Measurements from ENCODE around the gene UBE2V1.
"Not testable (repeated sequence)": the region's sequence is repeated elsewhere in the genome, so short reads cannot be mapped to it uniquely, and the experiment has no call there.

Gene UBE2V1

DNA sequence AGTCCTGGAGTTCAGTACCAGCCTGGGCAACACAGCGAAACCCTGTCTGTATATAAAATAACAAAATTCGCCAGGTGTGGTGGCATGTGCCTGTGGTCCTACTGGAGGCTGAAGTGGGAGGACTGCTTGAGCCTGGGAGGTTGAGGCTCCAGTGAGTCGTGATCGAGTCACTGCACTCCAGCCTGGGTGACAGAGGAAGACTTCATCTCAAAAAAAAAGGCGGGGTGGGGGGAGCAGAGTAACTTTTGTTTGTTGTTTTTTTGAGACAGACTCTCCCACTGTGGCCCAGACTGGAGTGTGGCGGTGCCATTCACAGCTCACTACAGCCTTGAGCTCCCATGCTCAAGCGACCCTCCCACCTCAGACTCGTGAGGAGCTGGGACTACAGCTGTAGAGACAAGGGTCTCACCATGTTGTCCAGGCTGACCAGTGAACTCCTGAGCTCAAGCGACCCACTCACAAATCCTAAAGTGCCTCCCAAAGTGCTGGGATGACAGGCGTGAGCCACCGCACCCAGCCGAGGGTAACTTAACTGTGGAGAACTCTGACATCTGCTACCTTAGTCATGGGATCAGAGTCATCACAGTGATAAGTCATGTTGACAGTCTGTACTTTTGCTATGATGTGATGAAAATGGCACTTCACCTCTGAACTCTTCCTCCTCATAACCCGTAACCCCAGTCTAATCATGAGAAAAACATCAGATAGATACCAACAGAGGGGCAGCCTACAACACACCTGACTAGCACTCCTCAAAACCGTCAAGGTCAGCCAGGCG, 24.1 kb upstream of the UBE2V1 start:
- no peak for DNase-seq

DNA sequence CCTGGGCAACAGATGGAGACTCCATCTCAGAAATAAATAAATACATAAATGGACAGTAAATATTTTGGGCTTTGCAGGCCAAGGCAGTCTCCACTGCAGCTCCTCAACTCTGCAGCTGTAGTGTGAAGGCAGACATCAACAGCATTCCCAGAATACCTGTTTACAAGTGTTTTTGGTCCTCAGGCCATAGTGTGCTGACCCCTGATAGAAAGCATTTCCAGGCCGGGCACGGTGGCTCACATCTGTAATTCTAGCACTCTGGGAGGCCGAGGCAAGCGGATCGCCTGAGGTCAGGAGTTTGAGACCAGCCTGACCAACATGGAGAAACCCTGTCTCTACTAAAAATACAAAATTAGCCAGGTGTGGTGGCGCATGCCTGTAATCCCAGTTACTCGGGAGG, 22.2 kb upstream of the UBE2V1 start:
- DNase-seq = not testable (repeated sequence)

DNA sequence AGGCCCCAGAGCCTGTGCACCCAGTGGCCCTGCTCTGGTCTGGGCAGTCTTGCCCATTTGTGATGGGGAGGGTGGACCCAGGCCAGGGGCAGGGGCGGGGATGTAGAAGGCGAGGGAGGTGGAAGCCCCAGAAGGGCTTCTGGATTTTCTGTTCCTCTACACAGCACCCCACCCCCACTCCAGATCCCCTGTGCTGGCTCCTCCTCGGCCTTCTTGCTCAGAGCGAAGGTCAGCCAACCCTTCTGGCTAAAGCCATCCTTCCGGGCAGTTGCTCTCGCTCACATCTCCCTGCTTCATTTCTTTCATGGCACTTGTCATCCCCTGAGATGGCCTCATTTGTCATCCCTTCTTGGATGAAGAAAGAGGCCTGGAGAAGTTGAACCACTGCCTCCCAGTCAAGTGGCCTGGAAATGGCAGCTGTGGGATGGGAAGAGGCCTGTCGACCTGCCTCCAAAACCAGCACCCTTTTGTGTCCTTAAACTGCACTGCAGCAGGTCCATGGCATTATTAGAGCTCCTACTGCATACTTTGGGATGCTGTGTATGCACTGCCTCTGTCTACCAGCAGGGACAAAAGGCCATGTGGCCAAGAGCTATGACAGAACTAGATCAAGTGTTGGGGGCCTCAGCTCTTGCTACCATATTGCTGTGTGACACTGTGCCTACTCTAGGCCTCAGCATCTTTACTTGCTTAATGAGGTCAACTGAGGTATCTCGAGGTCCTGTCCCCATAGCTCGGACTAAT, 20.7 kb upstream of the UBE2V1 start:
- no peak for DNase-seq

DNA sequence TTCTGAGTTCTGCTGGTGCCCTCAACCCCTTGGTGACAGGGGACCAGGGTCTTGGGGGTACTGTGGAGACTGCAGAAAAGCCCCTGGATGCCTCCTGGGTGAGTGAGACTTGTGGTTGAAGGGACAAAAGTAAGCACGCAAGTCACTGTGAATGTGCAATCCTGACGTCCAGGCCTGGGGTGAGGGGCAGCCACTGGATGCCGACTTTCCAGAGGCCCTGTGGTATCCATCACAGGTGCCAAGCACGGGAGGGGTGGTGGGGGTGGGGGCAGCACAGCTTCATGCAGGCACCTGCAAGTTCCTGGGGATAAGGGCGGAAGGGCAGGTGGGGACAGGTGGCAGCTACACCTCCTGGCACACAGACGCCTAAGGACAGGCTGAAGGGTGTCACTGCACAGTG, 20.1 kb upstream of the UBE2V1 start:
- DNase-seq = no peak

DNA sequence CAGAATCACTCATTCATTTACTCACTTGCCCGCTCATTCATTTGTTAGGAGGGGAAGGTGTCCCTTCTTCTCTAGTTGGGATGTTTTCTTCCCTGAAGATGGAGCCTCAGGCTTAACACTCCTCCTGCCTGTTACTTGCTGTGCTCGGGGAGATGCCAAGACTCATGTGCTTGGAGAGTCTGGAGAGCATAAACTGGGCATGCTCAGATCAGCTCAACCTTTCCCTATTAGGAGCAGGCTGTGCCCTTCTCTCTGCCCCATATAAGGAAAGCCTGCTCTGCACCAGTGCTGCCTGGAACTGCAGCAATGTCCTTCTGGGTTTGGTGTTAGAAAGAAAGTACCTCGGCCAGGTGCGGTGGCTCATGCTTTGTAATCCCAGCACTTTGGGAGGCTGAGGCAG, 18.0 kb upstream of the UBE2V1 start:
- DNase-seq = no peak

DNA sequence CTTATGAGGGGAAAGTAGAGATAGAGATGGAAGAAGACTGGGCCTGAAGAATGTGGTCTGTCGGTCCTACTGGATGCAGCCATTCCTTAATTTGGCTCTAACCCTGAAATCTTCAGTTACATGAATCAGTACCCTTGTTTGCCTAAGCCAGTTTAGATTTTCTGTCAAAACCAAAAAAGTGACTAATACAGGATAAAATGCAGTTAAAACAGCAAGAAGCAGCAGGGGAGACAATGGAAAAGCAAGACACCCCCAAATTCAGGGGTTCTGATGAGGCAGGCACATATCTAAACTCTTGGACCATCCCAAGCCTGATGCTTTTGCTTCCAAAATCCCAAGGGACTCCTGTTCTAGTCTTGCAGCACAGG, 17.4 kb upstream of the UBE2V1 start:
- no peak for DNase-seq

DNA sequence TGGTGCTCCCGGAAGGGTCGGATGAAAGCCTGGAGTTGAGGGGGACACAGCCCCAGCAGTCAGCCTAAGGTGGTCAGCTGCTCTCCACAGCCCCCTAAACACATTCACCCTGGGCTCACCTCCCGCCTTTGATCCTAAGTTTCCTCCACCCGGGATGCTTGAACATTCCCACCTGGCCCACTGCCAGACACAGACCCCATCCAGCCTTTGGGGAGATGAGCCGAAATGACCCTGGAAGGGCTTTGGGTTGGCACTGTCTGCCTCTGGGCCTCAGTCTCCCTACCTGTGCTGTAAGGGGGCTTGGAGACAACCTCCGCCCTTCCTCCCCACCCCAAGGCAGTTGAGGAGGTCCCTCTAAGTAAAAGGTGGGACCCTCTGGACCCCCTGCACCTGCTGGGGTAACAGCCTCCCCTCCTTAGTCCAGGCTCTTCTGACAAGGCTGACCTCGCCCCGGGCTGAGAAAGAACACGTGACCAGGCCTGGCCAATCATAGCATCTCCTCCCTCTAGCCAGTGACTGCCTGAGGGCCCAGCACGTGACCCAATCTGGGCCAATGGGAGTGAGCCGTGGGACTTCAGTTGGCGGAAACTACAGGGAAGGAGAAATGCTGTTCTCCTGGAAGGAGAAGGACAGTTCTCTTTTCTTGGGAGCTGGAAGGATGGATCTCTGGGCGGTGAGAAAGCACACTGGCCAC, 16.9 kb upstream of the UBE2V1 start:
- no peak for DNase-seq

DNA sequence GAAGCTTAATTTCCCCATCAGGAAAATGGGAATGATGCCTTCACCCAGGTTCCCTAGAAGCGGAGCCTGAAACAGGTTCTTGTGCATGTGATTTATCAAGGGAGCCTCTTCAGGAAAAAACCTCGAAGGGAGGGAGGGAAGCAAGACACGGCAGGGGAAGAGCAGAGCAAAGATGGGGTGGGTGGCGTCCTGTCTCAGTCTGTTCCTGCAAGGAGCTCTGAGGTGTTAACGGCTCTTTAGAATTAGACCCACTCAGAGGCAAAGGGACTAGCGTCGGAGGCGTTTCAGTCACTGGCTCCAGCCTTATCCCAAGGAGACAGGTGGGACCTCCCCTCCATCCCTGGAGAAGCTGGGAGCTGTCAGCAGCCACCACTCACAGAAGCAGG, 15.6 kb upstream of the UBE2V1 start:
- no peak for DNase-seq

DNA sequence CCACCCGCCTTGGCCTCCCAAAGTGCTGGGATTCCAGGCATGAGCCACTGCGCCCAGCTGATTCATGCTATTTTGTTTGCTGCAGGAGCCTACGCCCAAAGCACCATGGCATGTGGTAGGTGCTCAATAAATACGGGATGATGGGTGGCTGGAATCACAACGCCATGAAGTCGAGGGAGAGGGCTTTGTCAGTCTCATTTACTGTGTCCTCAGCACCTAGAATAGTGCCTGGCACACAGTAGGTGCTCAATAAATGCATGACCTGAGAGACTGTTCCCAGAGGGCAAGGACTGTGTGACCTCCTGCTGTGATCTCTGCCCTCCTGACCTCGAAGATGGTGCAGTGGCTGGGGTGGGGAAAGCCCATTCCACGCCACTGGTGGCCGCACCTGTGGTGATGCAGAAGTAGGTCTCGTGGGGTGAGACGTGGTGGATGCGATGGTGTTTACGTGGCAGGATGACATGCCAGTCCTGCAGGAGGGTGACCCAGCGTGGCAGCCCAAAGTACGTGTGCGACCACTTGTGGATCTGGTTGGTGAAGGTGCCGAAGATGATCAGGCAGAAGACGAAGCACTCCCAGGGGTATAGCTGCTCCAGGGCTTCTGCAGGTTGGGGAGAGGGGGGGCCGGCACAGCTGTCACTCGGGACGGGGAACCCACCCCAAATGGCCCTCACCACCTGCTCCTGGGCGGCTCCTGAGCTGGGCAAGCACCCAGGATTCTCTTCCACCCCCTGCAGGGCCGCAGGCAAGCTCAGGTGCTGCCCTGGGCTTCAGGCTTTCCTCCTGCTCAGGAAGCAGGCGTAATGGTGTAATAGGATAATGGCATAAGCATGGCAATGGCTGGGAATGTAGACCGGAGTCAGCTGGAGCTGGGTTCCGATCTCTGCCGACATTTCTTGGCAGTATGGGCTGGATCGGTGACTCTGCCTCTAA, 14.9 kb upstream of the UBE2V1 start:
- no peak for DNase-seq

DNA sequence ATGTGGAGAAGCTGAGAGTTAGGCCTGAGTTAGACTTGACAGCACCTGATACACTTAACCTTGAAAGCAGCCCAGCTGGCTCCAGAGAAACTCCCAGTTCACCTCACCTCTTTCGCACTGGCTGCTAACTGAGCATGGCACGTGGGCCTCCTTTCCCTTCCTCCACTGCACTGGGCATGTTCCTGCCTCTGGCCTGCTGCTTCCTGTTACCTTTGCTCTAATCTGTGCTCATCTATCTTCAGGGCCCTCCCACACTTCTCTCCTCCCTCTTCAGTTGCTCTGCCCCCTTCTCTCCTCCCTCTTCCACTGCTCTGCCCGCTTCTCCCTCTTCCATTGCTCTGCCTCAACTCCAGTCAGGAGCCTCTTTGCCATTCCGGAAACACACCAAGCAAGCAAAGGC, 13.7 kb upstream of the UBE2V1 start:
- DNase-seq = no peak

DNA sequence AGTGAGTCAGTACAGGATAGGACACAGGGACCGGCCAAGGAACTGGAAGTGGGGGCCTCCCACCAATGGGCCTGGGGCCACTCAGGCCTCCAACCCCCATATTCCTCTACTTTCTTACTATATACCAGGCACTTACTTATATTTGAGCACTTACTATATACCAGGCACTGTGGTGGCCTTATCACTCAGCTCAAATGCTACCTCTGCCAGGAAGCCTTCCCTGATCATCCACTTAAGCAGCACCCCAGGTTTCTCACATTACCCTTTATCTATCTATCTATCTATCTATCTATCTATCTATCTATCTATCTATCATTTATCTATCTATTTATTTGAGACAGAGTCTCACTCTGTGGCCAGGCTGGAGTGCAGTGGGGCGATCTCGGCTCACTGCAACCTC, 12.3 kb upstream of the UBE2V1 start:
- no peak for DNase-seq

DNA sequence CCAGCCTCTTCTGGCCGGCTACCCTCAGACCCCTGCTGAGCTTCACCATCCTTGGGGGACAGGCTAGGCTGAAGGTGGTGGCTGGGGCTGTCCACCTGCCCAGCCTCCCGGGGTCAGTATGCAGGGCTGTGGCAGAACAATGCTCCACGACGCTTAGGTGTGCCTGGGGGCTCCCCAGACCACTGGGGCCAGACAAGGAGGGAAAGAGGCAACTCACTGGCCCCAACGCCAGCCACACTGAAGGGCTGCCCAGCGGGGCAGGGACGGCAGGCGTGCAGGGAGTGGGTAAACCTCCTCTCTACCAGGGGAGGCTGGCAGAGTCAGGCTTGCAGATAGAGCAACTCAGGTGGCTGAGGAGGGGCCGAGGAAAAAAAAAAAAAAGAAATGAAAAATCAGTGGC, 11.5 kb upstream of the UBE2V1 start:
- DNase-seq = no peak

DNA sequence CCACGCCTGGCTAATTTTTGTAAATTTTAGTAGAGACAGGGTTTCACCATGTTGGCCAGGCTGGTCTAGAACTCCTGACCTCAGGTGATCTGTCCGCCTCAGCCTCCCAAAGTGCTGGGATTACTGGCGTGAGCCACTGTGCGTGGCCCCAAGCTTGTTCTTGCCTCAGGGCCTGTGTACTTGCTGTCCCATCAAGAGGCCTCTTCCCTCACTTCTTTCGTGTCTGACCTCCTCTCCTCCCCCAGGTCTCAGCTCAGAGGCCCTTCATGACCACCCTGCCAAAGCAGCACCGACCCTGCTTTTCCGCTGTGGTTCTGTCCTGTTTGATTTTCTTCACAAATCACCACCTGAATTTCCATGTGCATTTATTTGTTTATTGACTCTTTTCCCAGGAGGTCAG, 10.5 kb upstream of the UBE2V1 start:
- no peak for DNase-seq

DNA sequence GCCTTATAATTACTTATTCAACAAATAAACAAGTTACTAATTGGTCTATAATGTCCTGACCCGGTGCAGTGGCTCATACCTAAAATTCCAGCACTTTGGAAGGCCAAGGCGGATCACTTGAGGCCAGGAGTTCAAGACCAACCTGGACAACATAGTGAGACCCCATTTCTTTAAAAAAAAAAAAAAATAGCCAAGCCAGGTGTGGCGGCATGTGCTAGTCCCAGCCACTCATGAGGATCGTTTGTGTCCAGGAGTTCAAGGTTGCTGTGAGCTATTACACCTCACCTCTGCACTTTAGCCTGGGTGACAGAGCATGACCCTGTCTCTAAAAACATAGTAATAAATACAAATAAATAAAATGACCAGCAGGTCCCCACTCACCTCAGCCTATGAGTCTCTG, 9.8 kb upstream of the UBE2V1 start:
- no peak for DNase-seq

DNA sequence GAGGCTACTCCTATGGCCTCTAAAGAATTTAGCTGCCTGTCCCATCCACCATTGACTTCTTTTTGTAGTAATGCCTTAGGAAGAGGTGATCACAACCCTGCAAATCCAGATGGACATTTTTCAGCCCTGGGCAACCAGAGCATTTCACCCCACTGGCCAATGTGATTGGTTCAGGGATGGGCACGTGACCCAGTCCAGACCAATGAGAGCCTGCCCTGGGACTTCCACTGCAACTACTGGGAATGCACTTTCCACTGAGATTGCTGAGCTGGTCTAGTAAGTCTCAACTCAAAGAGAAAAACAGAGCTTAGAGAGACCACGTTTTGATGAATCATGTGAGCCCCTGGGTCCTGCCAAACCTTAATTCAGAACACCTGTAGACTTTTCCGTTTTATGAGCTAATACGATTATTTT, 8.9 kb upstream of the UBE2V1 start:
- no peak for DNase-seq

DNA sequence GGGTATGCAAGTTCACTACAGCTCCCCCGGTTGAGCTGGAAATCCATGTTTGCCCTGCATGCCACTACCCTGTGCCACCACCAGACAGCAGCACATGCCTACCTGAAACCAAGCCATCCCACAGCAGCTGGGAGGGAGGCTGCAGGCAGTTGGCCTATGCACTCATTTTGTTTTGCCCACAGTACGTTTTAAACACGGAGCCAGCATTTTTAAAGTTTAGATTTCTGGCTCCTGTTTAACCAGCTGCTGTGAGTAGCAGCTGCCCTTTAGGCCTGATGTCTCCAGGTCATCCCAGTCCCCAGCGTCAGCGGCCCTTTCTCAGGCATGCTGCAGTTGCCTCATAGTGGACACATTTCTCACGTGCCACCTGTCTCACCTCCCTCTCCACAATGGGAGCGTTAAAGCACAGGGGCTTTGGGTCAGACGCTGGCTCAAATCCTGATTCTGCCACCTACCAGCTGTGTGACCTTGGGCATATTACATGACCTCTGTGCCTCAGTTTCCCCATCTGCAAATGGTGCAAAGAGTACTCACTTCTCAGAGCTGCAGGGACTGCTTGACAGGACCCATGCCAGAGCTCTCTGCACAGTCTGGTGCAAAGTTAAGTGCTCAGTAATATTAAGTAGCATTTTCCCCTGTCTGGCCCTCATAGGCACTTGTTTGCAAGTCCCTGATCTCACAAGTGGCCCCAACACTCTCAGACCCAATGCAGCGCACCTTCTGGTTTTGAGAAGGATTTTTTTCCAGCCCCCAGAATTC, 8.2 kb upstream of the UBE2V1 start:
- no peak for DNase-seq

DNA sequence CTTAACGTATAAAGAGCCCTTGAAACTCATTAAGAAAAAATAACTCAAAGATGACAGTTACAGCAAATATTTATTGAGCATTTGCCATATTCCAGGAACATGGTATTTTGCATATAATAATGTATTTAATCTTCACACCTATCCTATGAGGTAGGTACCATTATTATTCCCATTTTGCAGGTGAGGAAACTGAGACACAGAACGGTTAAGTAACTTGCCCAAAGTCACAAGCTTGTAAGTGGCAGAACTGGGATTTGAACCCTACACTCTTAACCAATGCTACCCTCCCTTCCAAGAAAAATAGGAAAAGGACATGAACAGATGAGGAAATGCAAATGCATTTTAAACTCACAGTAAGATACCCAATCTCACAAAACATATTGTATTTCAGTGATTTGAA, 5.3 kb upstream of the UBE2V1 start:
- no peak for DNase-seq

DNA sequence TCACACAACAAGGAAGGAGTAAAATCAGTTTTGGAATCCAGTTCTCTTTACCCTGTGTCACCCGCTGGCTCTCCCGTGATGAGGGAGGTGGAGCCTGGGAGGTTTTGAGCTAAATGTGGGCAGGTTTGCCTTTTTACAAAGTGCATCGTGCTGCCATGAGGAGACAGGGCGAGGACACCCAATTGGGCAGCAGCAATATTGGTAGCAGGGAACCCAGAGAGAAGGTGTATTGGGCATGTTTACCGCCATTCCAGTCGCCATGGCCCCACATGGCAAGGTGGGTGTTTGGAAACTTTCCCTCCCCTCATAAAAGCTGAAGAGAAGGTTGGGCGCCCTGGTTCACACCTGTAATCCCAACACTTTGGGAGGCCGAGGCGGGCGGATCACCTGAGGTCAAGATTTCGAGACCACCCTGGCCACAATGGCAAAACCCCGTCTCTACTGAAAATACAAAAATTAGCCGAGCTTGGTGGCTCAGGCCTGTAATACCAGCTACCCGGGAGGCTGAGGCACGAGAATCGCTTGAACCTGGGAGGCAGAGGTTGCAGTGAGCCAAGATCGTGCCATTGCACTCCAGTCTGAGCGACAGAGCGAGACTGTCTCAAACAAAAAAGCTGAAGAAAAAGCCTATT, 3.5 kb upstream of the UBE2V1 start:
- DNase-seq = no peak

DNA sequence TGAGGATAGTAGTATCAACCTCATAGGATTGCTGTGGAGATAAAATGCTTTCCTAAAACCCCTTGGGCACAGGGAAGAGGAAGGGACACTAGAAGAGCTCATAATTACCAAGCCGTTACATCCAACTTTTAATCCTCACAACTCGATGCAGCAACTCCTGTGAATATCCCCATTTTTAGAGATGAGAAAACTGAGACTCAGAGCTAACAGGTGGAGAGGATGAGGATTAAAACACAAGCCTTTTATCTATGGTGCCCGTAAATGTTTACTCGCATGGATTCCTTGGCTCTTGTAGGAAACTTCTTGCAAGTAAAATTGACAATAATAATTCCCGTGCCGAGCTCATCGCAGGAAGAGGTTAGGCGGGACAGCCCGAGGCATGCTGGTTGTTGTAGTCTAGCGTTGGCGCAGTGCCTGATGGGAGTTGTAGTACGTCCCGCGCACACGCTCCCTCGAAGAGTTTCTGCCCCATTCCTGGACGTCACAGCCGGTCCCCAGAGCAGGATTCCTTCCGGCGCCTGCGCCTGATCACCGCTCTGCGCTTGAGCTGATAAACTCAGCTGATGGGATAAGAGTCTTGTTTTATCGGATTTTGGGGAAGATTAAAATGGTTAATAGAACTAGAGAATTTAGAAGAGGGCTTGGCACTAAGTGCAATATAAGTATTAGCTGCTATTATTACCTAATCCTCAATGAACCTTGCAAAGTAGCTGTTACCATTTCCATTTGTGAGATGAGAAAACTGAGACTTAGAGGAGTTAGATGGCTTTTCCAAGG, 2.8 kb upstream of the UBE2V1 start:
- peak; percentile 72 to 73 for DNase-seq

DNA sequence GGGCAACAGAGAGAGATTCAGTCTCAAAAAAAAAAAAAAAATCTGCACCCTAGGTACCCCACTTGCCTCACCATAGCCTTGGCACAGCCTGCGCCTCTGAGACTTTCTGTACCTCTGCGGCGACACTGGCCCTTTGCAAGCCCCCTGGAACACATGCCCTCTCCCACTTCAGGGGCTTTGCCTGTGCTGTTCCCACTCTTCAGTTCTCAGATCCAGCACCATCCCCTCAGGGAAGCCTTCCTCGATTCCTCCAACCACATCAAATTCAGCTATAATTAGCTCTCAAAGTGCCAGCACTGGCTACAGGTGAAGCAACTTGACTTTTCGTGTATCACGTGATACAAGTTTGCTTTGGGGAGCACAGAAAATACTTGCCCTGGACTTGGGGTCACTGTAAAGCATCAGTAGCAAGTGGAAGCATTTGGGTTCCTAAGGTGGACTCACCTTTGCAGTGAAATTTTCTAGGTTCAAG, 2.1 kb upstream of the UBE2V1 start:
- no peak for DNase-seq

Data from NCI-H187 (cell line).